ENCODE measurements around the gene ACAD8.

- no peak for TF ChIP-seq CTCF (conservative IDR thresholded peaks at IDR 0.05; ENCODE audit: low read length)
- no peak for TF ChIP-seq EZH2phosphoT487 (IDR thresholded peaks at IDR 0.05; ENCODE audit: borderline replicate concordance)
These were observed 4.4 kb upstream of the ACAD8 start for GRCh38 chr11:134248910-134249480.
